AG04450 (cell line): Measurements from ENCODE around the gene COQ9. TPM values are rescaled to one million over a fixed set of nuclear protein-coding genes. Genes with fewer than 3 reads are reported as not detected.

Experiments used
- CTCF ChIA-PET: fragments of 300-600, 350-600 bp; formaldehyde crosslinking; extraction: SDS; loops from one replicate; lab custom pipeline; 2022; ENCODE audit warnings: antibody characterized with exemption, inconsistent platforms; lab: Charles Lee
- POLR2A ChIA-PET: fragments of 350-600 bp; formaldehyde crosslinking; extraction: SDS; loops from one replicate; lab custom pipeline; 2021; ENCODE audit warnings: antibody characterized with exemption, inconsistent platforms; lab: Yijun Ruan, JAX
- DNase-seq: peaks from one replicate; pipeline ENCODE4 v3.0.0-alpha.2; 2011; ENCODE audit warnings: low read depth, low spot score
- H3K27ac ChIP-seq: one replicate; pipeline ENCODE4 v1.5.1; 2012; ENCODE audit warnings: low read depth, low read length, control low read depth
- H3K27me3 ChIP-seq: one replicate; pipeline ENCODE4 v1.6.0; 2012; ENCODE audit warnings: low read length; ENCODE audit not compliant: control insufficient read depth, insufficient read depth
- H3K4me3 ChIP-seq: 2 replicates; pipeline ENCODE4 v1.5.1; 2011; ENCODE audit warnings: mild to moderate bottlenecking, low read depth, low read length, control low read depth
- H3K9me3 ChIP-seq: 2 replicates; pipeline ENCODE4 v1.5.1; 2012; ENCODE audit warnings: low read length; ENCODE audit not compliant: control insufficient read depth, insufficient read depth
- CTCF ChIP-seq: IDR thresholded peaks from 2 replicates; pipeline ENCODE4 v1.5.1; 2011; ENCODE audit warnings: low read depth, low read length, control low read depth, inconsistent platforms
- polyA plus RNA-seq: library from polyadenylated mRNA; depleted of rRNA; stranded (reverse); fragments of >200 nt; gene quantifications from 2 replicates; pipeline ENCODE4 v1.2.3, GENCODE V29; 2011

Gene COQ9
- polyA plus RNA-seq, 1 experiment: 59.0 TPM

GRCh38 chr16:57462978-57463362, 15.7 kb downstream of the COQ9 start:
- no peak for DNase-seq
- ChIA-PET POLR2A (interaction anchor here (1.2 to 1.8 kb wide), 2 partner anchors 16 to 57 kb away, joined by 3 to 15 read pairs; partner anchors contain the start of genes CIAPIN1 and COQ9), CTCF (interaction anchor here (0.6 to 3.3 kb wide), 30 partner anchors 9 to 280 kb away, joined by 3 to 16 read pairs (median 5); partner anchors contain the start of genes CIAPIN1, COQ9 and DOK4)
- no peak for TF ChIP-seq CTCF
- Histone ChIP-seq H3K27me3 (no peaks in the 10 kb centered on the region), H3K4me3 (peak overlapping the region; percentile 89), H3K27ac (no peak overlapping the region), H3K9me3 (no peaks in the 10 kb centered on the region)

- Histone ChIP-seq H3K4me3 (no peak overlapping the region), H3K9me3 (no peaks in the 10 kb centered on the region), H3K27ac (no peak overlapping the region), H3K27me3 (no peaks in the 10 kb centered on the region)
- ChIA-PET POLR2A (no interaction called here), CTCF (interaction anchor here (1.7 kb wide), 1 partner anchor 55 kb away, joined by 8 read pairs; no protein-coding TSS in a partner anchor)
- no peak for DNase-seq
- no peak for TF ChIP-seq CTCF
These were observed 17.2 kb downstream of the COQ9 start for GRCh38 chr16:57464523-57464922.

GRCh38 chr16:57468346-57468745, 21.1 kb downstream of the COQ9 start:
- no peak for DNase-seq
- Histone ChIP-seq H3K27me3 (no peaks in the 10 kb centered on the region), H3K9me3 (no peaks in the 10 kb centered on the region), H3K27ac (no peak overlapping the region), H3K4me3 (no peak overlapping the region)
- ChIA-PET CTCF (no interaction called here), POLR2A (no interaction called here)
- TF ChIP-seq CTCF: no peak

GRCh38 chr16:57469046-57469445, 21.8 kb downstream of the COQ9 start:
- Histone ChIP-seq H3K4me3 (no peak overlapping the region), H3K27ac (no peak overlapping the region), H3K9me3 (no peaks in the 10 kb centered on the region), H3K27me3 (no peaks in the 10 kb centered on the region)
- CTCF ChIA-PET: no interaction called here
- POLR2A ChIA-PET: no interaction called here
- TF ChIP-seq CTCF: no peak
- no peak for DNase-seq

GRCh38 chr16:57469917-57470470, 22.7 kb downstream of the COQ9 start:
- POLR2A ChIA-PET: no interaction called here
- Histone ChIP-seq H3K27ac (no peak overlapping the region), H3K4me3 (no peak overlapping the region), H3K27me3 (no peaks in the 10 kb centered on the region), H3K9me3 (no peaks in the 10 kb centered on the region)
- CTCF ChIA-PET: interaction anchor here (3.8 kb wide), 1 partner anchor 8 kb away, joined by 13 read pairs; the partner anchor contains the start of gene POLR2C
- no peak for DNase-seq
- TF ChIP-seq CTCF: no peak
